Measurements from ENCODE around the gene RBFOX2. TPM values are rescaled to one million over a fixed set of nuclear protein-coding genes. Genes with fewer than 3 reads are reported as not detected.

RBFOX2 gene
- total RNA-seq, 1 donor from 2014 or later: 76.7 TPM

DNA sequence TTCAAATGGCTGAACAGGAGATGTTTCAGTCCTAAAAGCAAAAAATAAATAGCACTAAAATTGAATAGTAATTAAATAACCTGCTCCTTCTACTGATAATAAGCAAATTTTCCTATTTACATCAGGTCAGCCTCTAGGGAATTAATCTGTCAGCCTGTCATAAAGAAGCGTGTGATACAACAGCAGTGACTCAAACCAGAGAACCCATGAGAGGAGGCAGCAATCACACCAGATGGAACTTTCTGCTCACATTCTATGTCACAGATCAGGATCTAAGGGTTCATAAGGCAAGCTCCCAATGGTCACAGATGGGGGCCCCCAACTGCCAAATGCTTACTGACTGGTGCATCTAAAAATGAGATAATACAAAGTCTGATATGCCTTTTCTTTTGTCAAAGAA lies 41.1 kb downstream of the RBFOX2 start:
- no peak for ATAC-seq
- intact Hi-C loops (cut with micrococcal nuclease): no loop called here
- no peak for DNase-seq

DNA sequence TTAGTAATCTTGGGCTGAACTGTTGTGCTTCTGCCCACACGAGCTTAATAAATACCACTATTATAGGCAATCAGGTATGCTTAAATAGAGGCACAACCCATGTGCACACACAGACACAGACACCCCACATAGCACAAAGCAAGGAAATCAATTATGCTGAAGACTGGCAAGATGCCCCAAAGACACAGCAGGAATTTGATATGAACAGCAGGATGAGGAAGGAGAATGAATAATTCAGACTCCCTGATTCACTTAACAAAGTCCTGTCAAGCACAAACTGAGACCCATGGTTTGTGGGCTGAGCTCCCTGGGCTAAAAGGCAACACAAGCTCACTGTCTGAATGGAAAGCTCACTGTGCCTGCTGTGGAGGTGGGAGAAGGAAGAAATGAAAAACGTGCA lies 42.5 kb downstream of the RBFOX2 start:
- DNase-seq: no peak
- intact Hi-C loops (cut with micrococcal nuclease): no loop called here
- ATAC-seq: peak; percentile 28

- DNase-seq (no peak), ATAC-seq (no peak)
- intact Hi-C loops (cut with micrococcal nuclease): no loop called here
Measured at GRCh38 chr22:35985371-35985770, 43.3 kb downstream of the RBFOX2 start.

DNA sequence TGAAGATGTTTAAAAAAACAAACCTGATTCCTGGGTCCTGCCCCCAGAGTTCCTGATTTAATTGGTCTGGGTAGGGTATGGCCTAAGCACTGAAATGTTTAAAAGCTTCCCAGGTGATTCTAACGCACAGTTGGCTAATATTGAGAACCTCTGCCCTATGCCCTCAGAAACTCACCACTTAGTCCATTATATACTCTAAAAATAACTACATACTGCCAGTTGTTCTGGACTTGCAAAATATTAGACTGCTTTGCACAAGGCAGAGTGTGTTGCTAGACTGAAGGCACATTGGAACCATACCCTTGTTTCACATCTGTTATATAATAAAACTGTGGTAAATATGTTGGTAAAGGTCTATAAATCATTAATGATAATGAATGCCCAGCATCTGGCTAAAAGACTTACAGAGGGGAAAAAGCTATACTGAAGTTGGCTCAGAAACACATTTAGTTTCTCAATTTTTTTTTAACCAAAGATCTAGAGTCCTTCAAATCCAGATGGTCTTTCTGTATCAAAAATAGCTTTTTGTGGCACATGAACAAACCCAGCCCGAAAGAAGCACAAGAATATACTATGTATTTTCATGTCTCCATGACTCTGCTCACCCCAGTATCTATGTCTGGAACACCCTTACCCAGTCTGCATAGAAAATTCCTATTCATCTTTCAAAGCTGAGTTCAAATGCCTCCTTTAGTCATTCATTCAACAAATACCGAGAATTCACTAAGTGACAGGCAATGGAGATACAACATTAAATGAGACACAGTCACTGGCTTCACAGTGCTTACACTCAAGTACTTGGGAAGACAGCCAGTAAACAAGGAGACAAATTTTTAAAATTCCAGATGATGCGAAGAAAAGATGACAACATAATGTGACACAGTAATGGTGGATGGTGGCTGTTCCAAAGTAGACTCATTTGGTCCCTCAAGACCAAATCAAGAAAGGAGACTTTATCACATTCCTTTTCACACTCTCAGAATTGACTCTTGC lies 44.1 kb downstream of the RBFOX2 start:
- intact Hi-C loops (cut with micrococcal nuclease): no loop called here

DNA sequence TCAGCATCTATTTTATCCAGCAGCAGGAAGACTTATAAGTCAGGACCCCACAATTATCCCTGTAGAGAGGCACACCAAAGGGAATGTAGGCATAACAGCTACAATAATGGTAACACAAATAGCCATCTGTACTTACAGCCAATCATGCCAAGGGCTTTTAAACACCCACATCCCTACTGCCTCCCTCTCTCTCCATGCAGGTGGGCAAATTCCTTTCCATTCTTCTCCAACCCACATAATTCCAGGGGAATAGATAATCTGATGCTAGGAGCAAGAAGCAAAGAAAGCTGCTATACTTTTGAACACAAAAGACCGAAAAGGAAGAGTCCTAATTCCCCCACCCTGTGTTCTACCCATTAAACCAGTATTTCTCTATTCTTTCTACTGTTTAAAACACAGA lies 46.7 kb downstream of the RBFOX2 start:
- ATAC-seq: no peak
- DNase-seq: no peak
- intact Hi-C loops (cut with micrococcal nuclease): no loop called here

More for the DNA sequence above, 44.1 kb downstream of the RBFOX2 start:
- no peak for DNase-seq
- no peak for ATAC-seq

- DNase-seq (no peak), ATAC-seq (peak; percentile 32)
- intact Hi-C loops (cut with micrococcal nuclease): loop anchor here (10.0 kb wide), 1 partner anchor 46 kb away; the partner anchor contains the start of gene RBFOX2
Measured at GRCh38 chr22:35978889-35979288, 49.7 kb downstream of the RBFOX2 start.

- DNase-seq: no peak
- no peak for ATAC-seq
- intact Hi-C loops (cut with micrococcal nuclease): loop anchor here (10.0 kb wide), 1 partner anchor 47 kb away; the partner anchor contains the start of gene RBFOX2
Measured at GRCh38 chr22:35978201-35978600, 50.4 kb downstream of the RBFOX2 start.

DNA sequence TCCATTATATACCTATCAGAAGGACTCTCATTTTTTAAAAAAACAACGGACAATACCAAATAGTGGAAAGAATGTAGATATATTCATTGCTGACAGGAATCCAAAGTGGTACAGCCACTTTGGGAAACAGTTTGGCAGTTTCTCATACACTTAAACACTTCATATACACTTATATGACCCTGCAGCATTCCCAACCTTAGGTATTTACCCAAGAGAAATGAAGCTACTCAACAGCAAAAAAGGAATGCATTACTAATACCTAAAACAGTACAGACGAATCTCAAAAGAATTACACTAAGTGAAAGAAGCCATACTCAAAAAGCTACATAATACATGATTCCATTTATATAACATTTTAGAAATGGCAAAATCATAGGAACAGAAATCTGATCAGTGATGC lies 51.5 kb downstream of the RBFOX2 start:
- ATAC-seq (no peak), DNase-seq (no peak)
- intact Hi-C loops (cut with micrococcal nuclease): loop anchor here (10.0 kb wide), 1 partner anchor 48 kb away; the partner anchor contains the start of gene RBFOX2

DNA sequence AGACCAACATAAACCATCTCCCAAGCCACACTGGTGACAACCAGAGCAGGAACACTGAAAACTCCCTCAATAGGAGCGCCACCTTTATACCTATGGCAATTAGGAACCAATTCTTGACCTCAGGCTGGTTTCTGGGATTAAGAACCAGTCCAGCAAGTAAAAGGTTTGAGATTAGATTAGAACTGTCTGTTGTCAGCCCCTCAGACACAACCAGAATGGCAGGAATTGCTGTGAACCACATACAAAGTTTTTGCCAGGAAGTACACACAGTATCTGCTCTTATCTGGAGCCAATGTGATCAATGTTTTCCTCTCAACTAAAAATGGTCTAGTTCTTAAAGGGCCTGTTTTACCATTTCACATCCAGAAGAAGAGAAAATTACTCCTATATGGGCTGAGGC lies 55.2 kb downstream of the RBFOX2 start:
- intact Hi-C loops (cut with micrococcal nuclease): loop anchor here (10.0 kb wide), 1 partner anchor 51 kb away; the partner anchor contains the start of gene RBFOX2
- DNase-seq (no peak), ATAC-seq (no peak)

DNA sequence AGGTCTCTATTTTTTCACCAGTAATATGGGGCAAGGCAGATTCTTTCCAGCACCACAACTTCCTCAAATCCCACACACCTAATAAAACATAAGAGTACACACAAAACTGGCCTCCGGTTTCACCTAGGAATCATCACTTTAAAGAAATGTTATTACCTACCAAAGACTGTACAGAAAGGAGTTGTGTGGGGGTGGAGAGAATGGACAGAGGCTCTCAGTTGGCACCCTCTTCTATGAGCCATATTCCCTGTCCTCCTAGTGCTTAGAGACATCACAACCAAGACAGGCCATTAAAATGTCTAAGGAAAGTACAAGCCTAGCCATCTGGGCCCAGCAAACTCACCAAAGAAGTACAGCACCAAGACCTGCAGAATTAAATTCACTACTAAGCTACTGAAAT lies 56.1 kb downstream of the RBFOX2 start:
- no peak for ATAC-seq
- intact Hi-C loops (cut with micrococcal nuclease): loop anchor here (10.0 kb wide), 1 partner anchor 52 kb away; the partner anchor contains the start of gene RBFOX2
- DNase-seq: no peak

GRCh38 chr22:35971456-35972119 lies 57.0 kb downstream of the RBFOX2 start:
- peak; percentile 37 for DNase-seq
- peak; percentile 79 for ATAC-seq
- intact Hi-C loops (cut with micrococcal nuclease): loop anchor here (10.0 kb wide), 1 partner anchor 53 kb away; the partner anchor contains the start of gene RBFOX2

GRCh38 chr22:35970616-35971455 lies 57.8 kb downstream of the RBFOX2 start:
- intact Hi-C loops (cut with micrococcal nuclease): loop anchor here (10.0 kb wide), 1 partner anchor 54 kb away; the partner anchor contains the start of gene RBFOX2

GRCh38 chr22:35967046-35967397 lies 61.6 kb downstream of the RBFOX2 start:
- ATAC-seq (no peak), DNase-seq (no peak)
- intact Hi-C loops (cut with micrococcal nuclease): no loop called here

More at GRCh38 chr22:35970616-35971455, 57.8 kb downstream of the RBFOX2 start:
- DNase-seq (no peak), ATAC-seq (no peak)

- intact Hi-C loops (cut with micrococcal nuclease): no loop called here
- no peak for ATAC-seq
- DNase-seq: no peak
Measured at GRCh38 chr22:35966314-35967045, 62.1 kb downstream of the RBFOX2 start.

- DNase-seq: no peak
- ATAC-seq: no peak
- intact Hi-C loops (cut with micrococcal nuclease): no loop called here
Measured at GRCh38 chr22:35963237-35963810, 65.3 kb downstream of the RBFOX2 start.

GRCh38 chr22:35961480-35962295 lies 66.9 kb downstream of the RBFOX2 start:
- intact Hi-C loops (cut with micrococcal nuclease): no loop called here
- DNase-seq: peak; percentile 38

DNA sequence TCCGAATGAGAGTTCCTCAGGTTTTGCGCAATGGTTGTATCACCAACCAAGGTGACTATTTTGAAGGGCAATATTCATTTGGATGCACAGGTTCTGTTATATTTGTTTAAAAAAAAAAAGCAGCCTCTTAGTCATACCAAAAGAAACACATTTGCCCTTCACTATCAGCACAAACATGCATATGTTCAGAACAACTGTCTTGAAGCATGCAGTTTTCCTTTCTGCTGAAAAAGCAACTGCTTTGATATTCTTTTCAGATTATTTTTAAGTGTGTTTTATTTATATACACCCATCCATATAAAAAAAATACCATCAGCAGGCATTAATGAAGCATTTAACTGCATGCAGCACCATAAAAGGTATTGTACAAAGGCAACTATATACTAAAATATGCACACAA lies 67.8 kb downstream of the RBFOX2 start:
- intact Hi-C loops (cut with micrococcal nuclease): no loop called here
- ATAC-seq: no peak
- DNase-seq: no peak

More at GRCh38 chr22:35961480-35962295, 66.9 kb downstream of the RBFOX2 start:
- peak; percentile 91 for ATAC-seq
